Retinal pigment epithelial cell (primary cell): Measurements from ENCODE around the gene CNTN4.

Experiments used
- DNase-seq: peaks from one replicate; pipeline ENCODE4 v3.0.0-alpha.2; 2010; ENCODE audit warnings: low read depth
- H3K4me3 ChIP-seq: 2 replicates; pipeline ENCODE4 v1.5.1; 2011; ENCODE audit warnings: mild to moderate bottlenecking, low read length, control low read depth, moderate library complexity
- TF ChIP-seq, protein P1 (sequence below): conservative IDR thresholded peaks from 2 replicates; pipeline ENCODE4 v1.5.1; 2011; ENCODE audit warnings: low read depth, low read length, control low read depth, inconsistent platforms

Gene CNTN4

DNA sequence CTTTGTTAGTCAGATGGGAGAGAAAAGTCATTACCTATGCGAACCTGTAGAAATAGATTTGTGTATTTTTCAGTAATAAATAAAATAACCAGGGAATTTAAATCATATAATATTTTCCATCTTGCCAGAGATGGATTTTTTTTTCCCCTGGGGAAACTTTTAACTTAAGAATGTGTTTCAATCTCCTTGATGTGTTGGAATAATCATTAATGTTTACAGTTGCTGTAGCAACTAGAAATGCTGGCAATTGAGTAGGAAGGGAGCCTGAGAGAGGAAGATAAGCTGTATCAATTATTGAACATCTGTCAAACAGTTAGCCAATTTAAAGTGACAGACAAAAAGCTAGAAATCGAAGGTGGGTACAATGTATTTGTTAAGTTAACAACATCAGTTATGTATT, 752.0 kb downstream of the CNTN4 start:
- H3K4me3 ChIP-seq, result no peak overlapping the region
- DNase-seq, result no peak
- TF ChIP-seq, protein P1, sequence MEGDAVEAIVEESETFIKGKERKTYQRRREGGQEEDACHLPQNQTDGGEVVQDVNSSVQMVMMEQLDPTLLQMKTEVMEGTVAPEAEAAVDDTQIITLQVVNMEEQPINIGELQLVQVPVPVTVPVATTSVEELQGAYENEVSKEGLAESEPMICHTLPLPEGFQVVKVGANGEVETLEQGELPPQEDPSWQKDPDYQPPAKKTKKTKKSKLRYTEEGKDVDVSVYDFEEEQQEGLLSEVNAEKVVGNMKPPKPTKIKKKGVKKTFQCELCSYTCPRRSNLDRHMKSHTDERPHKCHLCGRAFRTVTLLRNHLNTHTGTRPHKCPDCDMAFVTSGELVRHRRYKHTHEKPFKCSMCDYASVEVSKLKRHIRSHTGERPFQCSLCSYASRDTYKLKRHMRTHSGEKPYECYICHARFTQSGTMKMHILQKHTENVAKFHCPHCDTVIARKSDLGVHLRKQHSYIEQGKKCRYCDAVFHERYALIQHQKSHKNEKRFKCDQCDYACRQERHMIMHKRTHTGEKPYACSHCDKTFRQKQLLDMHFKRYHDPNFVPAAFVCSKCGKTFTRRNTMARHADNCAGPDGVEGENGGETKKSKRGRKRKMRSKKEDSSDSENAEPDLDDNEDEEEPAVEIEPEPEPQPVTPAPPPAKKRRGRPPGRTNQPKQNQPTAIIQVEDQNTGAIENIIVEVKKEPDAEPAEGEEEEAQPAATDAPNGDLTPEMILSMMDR, result no peak

DNA sequence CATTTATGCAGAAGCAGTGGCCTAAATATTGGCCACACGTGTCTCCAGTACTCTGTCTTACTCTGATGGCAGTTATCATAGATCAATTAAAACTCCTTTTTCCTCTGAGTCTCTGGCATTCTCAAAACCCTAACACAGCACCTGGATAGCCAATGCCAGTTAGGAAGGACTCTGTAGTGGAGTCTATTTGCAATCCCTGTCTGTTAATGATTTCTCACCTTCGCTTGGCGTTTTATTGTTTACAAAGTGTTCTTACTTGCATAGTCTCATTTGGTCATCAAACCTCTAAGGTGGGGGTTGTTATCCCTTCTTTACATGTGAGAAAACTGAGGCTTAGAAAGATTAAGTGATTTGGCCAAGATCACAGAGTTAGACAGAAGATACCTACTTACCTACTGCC, 752.7 kb downstream of the CNTN4 start:
- TF ChIP-seq, protein P1, result no peak
- DNase-seq, result no peak
- no peak overlapping the region for H3K4me3 ChIP-seq

DNA sequence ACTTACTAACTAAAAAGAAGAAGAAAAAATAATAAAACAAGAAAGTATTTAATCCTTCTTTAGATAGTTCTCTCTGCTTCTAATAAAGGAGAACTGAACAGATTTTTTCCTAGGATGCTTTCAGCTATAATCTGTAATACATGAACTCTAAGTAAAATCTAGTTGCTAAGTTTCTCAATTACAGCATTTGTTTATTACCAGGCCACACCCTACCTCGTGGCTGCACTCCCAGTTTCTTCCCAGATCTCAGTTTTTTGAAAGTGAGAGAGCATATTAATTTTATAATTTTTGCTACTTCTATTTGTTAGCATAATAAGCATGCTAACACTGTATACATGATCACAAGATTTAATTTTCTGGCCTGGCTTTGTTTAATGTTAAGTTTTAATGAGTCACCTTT, 753.2 kb downstream of the CNTN4 start:
- DNase-seq, result no peak
- TF ChIP-seq, protein P1, result no peak

DNA sequence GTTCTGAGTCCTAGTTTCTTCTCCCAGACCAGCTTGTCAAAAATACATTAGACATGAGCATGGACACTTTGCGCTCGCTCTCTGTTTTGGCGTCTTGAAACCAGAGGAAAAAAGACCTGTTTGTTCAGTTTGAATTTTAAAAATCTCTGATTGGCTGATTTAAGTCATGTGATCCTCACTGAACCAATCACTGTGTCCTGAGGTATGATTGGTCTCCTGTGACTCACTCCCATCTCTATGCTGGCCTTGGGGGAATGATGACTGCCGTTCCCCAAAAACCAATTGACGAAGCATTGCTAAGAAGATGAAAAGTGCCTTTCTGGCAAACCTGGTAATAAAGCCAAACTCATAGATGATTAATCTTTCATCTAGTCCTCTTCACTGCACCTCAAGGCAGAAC, 755.0 kb downstream of the CNTN4 start:
- TF ChIP-seq, protein P1, result no peak
- no peak for DNase-seq
- H3K4me3 ChIP-seq, result no peak overlapping the region

More for the DNA sequence above, 753.2 kb downstream of the CNTN4 start:
- no peak overlapping the region for H3K4me3 ChIP-seq

DNA sequence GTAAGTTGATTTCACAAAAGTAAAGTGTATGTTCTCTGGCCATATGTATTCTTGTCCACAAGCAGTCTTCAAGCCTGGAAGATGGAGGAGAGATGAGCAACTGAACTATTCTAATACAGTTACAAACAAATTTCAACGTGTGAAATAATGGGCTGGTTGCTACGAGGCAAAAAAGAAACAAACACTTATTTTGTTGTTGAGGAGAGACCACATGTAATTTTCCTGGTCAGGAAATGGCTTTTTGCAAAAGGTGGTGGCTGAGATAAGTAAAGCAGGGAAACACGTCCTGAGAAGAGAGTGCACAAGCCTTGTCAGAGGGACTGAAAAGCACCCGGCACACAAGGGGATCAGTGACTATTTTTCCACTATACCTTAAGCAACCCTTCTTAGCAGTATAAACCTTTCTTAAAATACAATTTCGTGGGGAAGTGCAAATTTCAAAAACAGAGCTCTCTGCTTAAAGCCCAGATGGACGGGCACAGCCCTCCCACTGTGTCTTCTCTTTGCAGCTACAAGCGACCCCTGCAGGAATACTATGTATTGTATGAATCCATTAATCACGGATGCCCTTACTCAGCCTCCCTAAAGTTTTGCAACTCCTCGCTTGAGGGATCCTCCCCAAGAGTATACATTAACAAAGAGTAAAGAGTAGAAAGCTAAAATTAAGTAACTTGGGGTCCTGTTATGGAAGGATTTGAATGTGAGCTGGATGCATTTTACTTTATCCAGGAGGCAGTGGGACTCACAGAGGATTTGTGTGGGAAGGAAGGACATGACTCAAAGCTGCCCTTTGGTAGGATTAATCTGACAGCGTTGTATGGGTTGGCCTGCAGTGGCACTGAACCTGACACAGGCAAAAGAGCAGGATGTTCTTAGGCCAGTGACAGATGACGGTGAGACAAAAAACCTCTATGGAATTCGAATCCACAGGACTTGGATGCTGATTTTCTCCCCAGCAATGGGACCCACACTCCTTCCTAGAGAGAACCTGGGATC, 757.8 kb downstream of the CNTN4 start:
- TF ChIP-seq, protein P1, result no peak
- H3K4me3 ChIP-seq, result no peak overlapping the region
- DNase-seq, result no peak

DNA sequence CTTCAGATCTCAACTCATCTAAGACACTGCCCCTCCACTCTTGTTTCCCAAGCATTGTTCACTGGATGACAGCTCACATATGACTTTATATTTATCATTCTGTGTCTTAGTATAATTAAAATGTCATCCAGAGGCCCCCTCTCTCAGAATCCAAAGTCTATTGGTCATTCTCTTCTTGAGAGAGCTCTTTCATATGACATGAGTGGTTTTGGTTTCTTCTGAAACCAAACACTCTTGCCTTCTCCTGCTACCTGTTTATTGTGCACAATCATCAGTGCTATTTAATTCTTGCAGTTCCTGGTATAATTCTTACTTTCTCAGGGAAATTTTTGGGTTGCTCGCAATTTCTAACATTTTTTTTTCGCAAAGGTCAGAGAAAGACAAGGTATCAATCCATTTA, 762.0 kb downstream of the CNTN4 start:
- no peak for DNase-seq
- TF ChIP-seq, protein P1, result no peak
- no peak overlapping the region for H3K4me3 ChIP-seq

DNA sequence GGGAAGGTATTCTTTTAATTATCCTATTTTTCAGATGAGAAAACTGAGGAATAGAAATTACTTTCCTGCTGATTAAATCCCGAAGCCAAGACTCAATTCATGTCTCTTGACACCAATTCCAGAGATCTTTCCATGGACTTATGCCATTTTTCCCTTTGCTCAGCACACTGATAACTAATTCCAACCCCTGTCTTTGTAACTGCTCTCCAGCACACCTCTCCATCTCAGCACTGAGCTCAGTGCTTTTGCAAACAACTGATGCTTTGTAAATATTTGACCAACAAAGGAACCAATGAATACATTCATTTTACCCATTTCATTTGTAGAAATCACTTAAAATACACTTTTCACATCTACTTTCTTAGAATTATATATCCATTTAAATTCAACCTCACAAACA, 762.5 kb downstream of the CNTN4 start:
- H3K4me3 ChIP-seq, result no peak overlapping the region
- TF ChIP-seq, protein P1, result no peak
- DNase-seq, result no peak
